K562 (cell line): ENCODE results near the gene GAB2. TPM values are rescaled to one million over a fixed set of nuclear protein-coding genes. Genes with fewer than 3 reads are reported as not detected.

Source experiments
- ATAC-seq: fragments of 200-7000 bp; cut with Tn5 transposase; 3 replicates; pipeline ENCODE4 v1.9.1; 2020; ENCODE audit warnings: moderate library complexity
- BruUV-seq: library from RNA; stranded (reverse); fragments of 400-500 nt; replicated peaks from 2 replicates; lab custom pipeline; 2021; lab: Mats Ljungman, UMichigan
- CTCF ChIA-PET: fragments of 300-600 bp; formaldehyde crosslinking; extraction: SDS; loops from one replicate; lab custom pipeline; 2021; ENCODE audit warnings: low intra/inter-chr PET ratio; lab: Yijun Ruan, JAX
- POLR2A ChIA-PET: fragments of 300-600, 350-650 bp; sonication (Branson Sonifier 250); formaldehyde crosslinking; extraction: SDS; loops from one replicate; lab custom pipeline; 2021; ENCODE audit warnings: antibody characterized with exemption, inconsistent platforms; lab: Yijun Ruan, JAX
- DNase-seq, 4 experiments: peaks; one replicate each; pipeline versions ENCODE4 v3.0.0 to v3.0.0-alpha.2; 2011 to 2018; ENCODE audit warnings: low spot score in 3 of 4, mixed read lengths in 3 of 4; ENCODE audit errors: extremely low read depth in 1 of 4
- FAIRE-seq: peaks from 2 replicates; lab custom pipeline; 2011; peaks lifted over from hg19 to GRCh38; lab: Jason Lieb, UNC
- H2AFZ ChIP-seq: 2 replicates; pipeline ENCODE4 v1.6.0; 2011; ENCODE audit warnings: low read depth, low read length, control low read depth, inconsistent platforms
- H3K27ac ChIP-seq: fragments of 200-600 bp; 3 replicates; pipeline ENCODE4 v1.8.0; 2011; ENCODE audit warnings: low read depth, mild to moderate bottlenecking, control low read depth, inconsistent platforms, low read length, moderate library complexity, mixed read lengths; ENCODE audit errors: extremely low read depth
- H3K27me3 ChIP-seq, 2 experiments: fragments of 300-600 bp in 1 of 2; 2 replicates in 1 of 2; 3 replicates in 1 of 2; pipeline versions ENCODE4 v1.6.0 to v1.8.0; 2011; ENCODE audit warnings: inconsistent platforms in 2 of 2, low read length in 2 of 2, mild to moderate bottlenecking in 1 of 2, mixed read lengths in 1 of 2, moderate library complexity in 1 of 2; ENCODE audit not compliant: control insufficient read depth in 2 of 2, insufficient read depth in 2 of 2
- H3K36me3 ChIP-seq: fragments of 300-600 bp; 3 replicates; pipeline ENCODE4 v1.8.0; 2011; ENCODE audit warnings: mild to moderate bottlenecking, low read length, inconsistent platforms; ENCODE audit not compliant: control insufficient read depth, insufficient read depth
- H3K4me1 ChIP-seq, 2 experiments: fragments of 200-600 bp in 1 of 2; replicated peaks in 1 of 2; 2 replicates in 1 of 2; 3 replicates in 1 of 2; pipeline versions ENCODE4 v1.5.1 to v1.8.0; 2011; ENCODE audit warnings: inconsistent platforms in 2 of 2, low read length in 2 of 2, mild to moderate bottlenecking in 1 of 2, mixed read lengths in 1 of 2, moderate library complexity in 1 of 2; ENCODE audit not compliant: control insufficient read depth in 2 of 2, insufficient read depth in 2 of 2
- H3K4me2 ChIP-seq: 2 replicates; pipeline ENCODE4 v1.6.1; 2011; ENCODE audit warnings: low read length, control low read depth, inconsistent platforms, mixed read lengths; ENCODE audit not compliant: insufficient read depth
- H3K4me3 ChIP-seq: fragments of 200-600 bp; sonication (generic), shearing (Covaris generic); 2 replicates; pipeline ENCODE4 v1.5.1; 2016; ENCODE audit warnings: control low read depth, inconsistent platforms
- H3K79me2 ChIP-seq: fragments of 200-600 bp; 3 replicates; pipeline ENCODE4 v1.8.0; 2011; ENCODE audit warnings: low read length, inconsistent platforms; ENCODE audit not compliant: control insufficient read depth, insufficient read depth
- H3K9ac ChIP-seq, 2 experiments: 2 replicates each; pipeline versions ENCODE4 v1.6.0 to v1.6.1; 2011; ENCODE audit warnings: low read depth in 2 of 2, low read length in 2 of 2, control low read depth in 1 of 2, inconsistent platforms in 1 of 2, mild to moderate bottlenecking in 1 of 2, mixed read lengths in 1 of 2; ENCODE audit not compliant: insufficient read depth in 1 of 2
- H3K9me1 ChIP-seq: one replicate; pipeline ENCODE4 v1.6.0; 2011; ENCODE audit warnings: inconsistent platforms, mild to moderate bottlenecking, low read length, moderate library complexity; ENCODE audit not compliant: control insufficient read depth, insufficient read depth
- H3K9me3 ChIP-seq: replicated peaks from 2 replicates; pipeline ENCODE4 v1.5.1; 2011; ENCODE audit warnings: low read depth, low read length, inconsistent platforms; ENCODE audit not compliant: control insufficient read depth, insufficient read depth
- H4K20me1 ChIP-seq: replicated peaks from 2 replicates; pipeline ENCODE4 v1.6.1; 2011; ENCODE audit warnings: low read length, inconsistent platforms, mixed read lengths; ENCODE audit not compliant: control insufficient read depth, insufficient read depth
- DPF2 ChIP-seq: fragments of 450-650 bp; IDR thresholded peaks from 2 replicates; pipeline ENCODE4 v1.6.1; 2016
- HMG20A ChIP-seq: fragments of 450-650 bp; formaldehyde crosslinking; conservative IDR thresholded peaks from 2 replicates; pipeline ENCODE4 v1.4.0; 2020; ENCODE audit warnings: mild to moderate bottlenecking, mixed read lengths
- SIRT6 ChIP-seq: IDR thresholded peaks from one replicate; pipeline ENCODE4 v1.6.1; 2012; ENCODE audit warnings: low read depth, mild to moderate bottlenecking, control low read depth, inconsistent platforms, low read length, moderate library complexity
- SMARCB1 ChIP-seq: IDR thresholded peaks from 2 replicates; pipeline ENCODE4 v1.6.1; 2011; ENCODE audit warnings: improper control_type of control experiment, low read depth; ENCODE audit not compliant: insufficient read length
- ZNF384 ChIP-seq: IDR thresholded peaks from 2 replicates; pipeline ENCODE4 v1.6.1; 2012; ENCODE audit warnings: low read depth, low read length, improper control_type of control experiment
- WGBS: fragments of 100-300 bp; shearing (Covaris generic); methylation state at CpG from one replicate; pipeline ENCODE4 v1.1.6; 2016; ENCODE audit warnings: low coverage, mixed read lengths; ENCODE audit not compliant: insufficient coverage; ENCODE audit errors: missing lambda C conversion rate; 5-methylcytosine and 5-hydroxymethylcytosine counted together
- in situ Hi-C: fragments of 300-500 bp; cut with MboI; formaldehyde crosslinking; loops from 4 replicates; pipeline ENCODE4 v1.15.0; 2018; ENCODE audit warnings: inconsistent platforms, mixed read lengths
- intact Hi-C: fragments of 100-400 bp; cut with micrococcal nuclease; formaldehyde crosslinking; loops from 2 replicates; pipeline ENCODE4 v1.14.2; 2022
- polyA plus RNA-seq, 8 experiments: library from polyadenylated mRNA; depleted of rRNA in 4 of 8; stranded (reverse) in 5 of 8; unstranded in 3 of 8; fragments of >200 nt; fragmentation: Nextera tagmentation in 2 of 8; fragmentation: Illumina TruSeq in 1 of 8; extraction: Ambion mirVana in 2 of 8; extraction: Trizol in 1 of 8; gene quantifications; 2 replicates each; pipeline versions ENCODE4 v1.2.1 to v1.2.3, GENCODE V29; 2011 to 2014; ENCODE audit warnings: inconsistent platforms in 1 of 8, missing spikeins in 1 of 8
- total RNA-seq, 7 experiments: library from RNA; depleted of rRNA in 6 of 7; stranded (reverse); fragments of >200 nt in 6 of 7; fragmentation: Illumina TruSeq in 2 of 7; extraction: Trizol in 2 of 7; gene quantifications; 2 replicates each; pipeline versions ENCODE4 v1.2.1 to v1.2.3, GENCODE V29; 2011 to 2021; ENCODE audit warnings: low replicate concordance in 1 of 7

Gene GAB2
- total and polyA plus RNA-seq, 9 of the 15 experiments (the other 6 are each of a cell fraction or from before 2014, with no cell fraction given) = 2.3 to 35.2 (median 16.1) TPM

- ChIA-PET CTCF (no interaction called here), POLR2A (no interaction called here)
- no peaks in the 10 kb centered on the region for H3K9me1 ChIP-seq
- no peak overlapping the region for H2AFZ ChIP-seq
- intact Hi-C loops = no loop called here
- WGBS = 56% methylated on average over 6 of the region's 7 CpGs
- peaks cover 26% of the 10 kb centered on the region for H3K36me3 ChIP-seq
- no TSS peak for BruUV-seq
- in situ Hi-C loops = no loop called here
- TF ChIP-seq ZNF384 = peak; percentile 87
- no peak for TF ChIP-seq SIRT6
- TF ChIP-seq HMG20A (CRISPR knock-in tag) = no peak
- 0 out of 2 replicates have a peak, but pooled peaks have one; percentile 18 for TF ChIP-seq DPF2
- TF ChIP-seq SMARCB1 = no peak
- no peaks in the 10 kb centered on the region for H3K27me3 ChIP-seq
- DNase-seq = no peak
- no peaks in the 10 kb centered on the region for H4K20me1 ChIP-seq
- ATAC-seq = peak; percentile 61
- 0 out of 3 replicates have a peak overlapping the region, but pooled peaks have one; percentile 36 for H3K27ac ChIP-seq
- no peak overlapping the region for H3K9ac ChIP-seq
- H3K79me2 ChIP-seq = peaks cover 4% of the 10 kb centered on the region; the same call in 2 of the 3 replicates
- peaks cover 0 to 24% of the 10 kb centered on the region in 2 experiments; a peak in 3 of 5 replicates for H3K4me1 ChIP-seq
- no peak overlapping the region for H3K4me3 ChIP-seq
- peaks cover 9% of the 10 kb centered on the region for H3K9me3 ChIP-seq
- peak; percentile 64 for FAIRE-seq
- no peak overlapping the region for H3K4me2 ChIP-seq
Measured at GRCh38 chr11:78268591-78269410, 148.8 kb downstream of the GAB2 start.
